ENCODE measurements around the gene UBE2G2.

UBE2G2 gene

DNA sequence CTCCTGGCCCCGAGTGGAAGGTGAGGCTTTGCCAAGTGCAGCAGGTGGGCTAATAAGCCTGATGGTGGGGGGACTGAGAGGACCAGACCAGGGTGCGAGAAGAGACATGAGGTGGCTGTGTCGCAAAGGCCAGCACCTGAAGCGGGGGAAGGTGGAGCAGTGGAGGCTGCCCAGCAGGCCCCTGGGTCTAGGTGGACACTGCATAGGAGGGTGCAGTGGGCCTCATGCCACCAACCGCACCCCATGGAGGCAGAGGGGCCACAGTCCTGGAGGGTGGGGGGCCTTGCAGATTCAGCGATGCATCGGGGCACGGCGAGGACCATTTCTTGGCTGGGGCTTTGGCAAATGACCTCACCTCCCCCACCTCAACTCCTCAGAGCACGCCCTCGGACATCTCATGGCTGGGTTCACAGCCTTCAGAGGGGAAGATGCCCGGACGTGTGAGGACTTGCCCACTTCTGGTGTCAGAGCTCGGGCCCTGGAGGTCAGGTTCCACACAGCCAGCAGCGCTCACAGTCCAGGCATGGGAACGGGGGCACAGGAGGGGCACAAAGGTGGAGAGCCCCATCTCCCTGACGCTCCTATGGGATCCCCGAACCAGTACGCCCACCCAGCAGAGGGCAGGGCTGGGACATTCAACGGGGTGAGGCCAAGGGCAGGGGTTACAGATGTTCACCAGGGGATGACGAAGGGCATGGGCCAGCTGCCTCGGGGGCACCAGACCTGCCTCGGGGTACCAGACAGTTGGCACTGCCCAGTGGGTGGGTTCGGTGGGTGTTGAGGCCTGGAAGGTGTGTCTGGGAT lies 35.4 kb downstream of the UBE2G2 start:
- DNase-seq (ENCODE audit: low read depth in 2 of 3, low spot score in 2 of 3), result no peak

DNA sequence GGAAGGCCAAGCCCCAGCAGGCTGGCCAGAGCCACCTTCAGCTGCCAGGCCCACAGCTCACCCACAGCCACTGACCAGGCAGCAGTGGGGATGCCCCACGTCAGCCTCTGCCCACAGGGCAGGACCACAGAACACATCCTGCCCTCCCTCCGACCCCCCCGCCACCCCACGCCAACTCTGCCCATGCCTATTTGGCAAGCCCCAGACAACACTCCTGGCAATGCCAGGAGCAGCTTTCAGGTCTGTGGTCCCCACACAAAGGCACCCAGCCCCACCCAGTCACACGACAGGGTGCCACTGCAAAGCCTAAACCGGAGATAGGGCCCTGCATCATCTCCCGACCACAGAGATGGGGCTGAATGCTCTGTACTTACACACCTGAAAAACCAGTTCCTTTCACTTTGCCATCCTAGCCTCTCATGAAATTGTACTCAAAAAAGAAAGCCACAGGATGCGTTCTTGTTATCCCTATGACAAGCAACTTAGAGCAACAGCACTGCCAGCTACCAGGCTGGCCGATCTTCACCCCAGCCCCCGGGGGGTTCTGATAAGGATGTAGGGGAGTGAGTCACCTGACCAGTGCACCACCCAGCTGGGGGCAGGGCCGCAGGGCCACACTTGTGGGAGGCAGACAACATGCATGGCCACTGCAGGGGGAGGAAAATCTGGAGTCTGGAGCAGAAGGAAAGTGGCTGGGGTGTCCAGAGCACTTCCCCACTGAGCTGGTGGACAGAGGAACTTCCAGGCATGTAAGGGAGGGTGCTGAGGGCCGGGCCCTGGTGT lies 36.2 kb downstream of the UBE2G2 start:
- no peak for DNase-seq (ENCODE audit: low read depth in 2 of 3, low spot score in 2 of 3)

DNA sequence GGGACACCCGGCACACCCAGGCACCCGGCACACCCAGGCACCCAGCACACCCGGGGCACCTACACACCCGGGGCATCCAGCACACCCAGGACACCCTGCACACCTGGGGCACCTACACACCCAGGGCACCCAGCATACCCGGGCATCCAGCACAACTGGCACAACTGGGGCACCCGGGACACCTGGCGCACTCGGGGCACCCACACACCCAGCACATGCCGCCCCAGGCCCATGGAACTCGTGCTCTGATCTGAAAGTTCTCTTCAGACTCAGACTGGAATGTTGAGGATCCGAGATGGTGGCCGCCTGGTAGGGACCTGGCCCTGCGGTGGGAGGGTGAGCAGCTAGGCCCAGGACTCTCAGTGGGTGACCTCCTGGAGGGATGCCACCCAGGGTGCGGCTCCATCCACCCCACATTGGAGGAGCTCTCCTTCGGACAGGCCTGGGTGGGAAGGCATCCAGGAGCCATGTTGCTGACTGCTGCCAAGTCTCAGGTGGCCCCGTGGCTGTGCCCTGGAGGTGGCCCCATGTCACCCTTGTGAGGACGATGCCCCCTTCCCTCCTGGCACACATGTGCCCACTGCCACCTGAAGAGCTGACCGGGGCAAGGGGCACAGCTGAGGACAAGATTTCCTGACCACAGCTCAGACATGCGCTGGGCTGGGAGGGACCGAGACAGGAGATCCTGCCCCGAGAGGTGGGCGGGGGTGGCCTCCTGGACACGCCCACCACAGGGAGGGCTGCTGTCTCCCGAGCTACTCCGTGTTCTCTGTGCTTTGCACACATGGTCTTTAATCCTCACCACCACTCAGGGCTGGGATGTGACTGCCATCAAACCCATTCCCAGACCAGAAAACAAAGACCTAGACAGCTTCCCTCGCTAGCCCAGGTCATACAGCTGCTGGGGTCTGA lies 37.0 kb downstream of the UBE2G2 start:
- no peak for DNase-seq (ENCODE audit: low read depth in 2 of 3, low spot score in 2 of 3)

DNA sequence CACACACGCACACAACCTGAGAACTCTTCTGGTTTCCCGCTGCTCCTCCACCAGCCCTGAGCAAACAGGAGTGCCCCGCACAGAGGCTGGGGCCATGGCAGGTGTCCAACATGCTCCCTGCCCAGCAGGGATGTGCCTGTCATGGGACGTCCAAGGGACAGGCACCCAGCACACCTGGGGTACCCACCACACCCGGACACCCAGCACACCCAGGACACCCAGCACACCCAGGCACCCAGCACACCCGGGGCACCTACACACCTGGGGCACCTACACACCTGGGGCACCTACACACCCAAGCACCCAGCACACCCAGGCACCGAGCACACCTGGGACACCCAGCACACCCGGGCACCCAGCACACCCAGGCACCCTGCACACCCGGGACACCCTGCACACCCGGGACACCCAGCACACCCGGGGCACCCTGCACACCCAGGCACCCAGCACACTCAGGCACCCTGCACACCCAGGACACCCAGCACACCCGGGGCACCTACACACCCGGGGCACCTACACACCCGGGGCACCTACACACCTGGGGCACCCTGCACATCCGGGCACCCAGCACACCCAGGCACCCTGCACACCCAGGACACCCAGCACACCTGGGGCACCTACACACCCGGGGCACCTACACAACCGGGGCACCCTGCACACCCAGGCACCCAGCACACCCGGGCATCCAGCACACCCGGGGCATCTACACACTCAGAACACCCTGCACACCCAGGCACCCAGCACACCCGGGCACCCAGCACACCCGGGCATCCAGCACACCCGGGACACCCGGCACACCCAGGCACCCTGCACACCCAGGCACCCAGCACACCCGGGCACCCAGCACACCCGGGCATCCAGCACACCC lies 37.9 kb downstream of the UBE2G2 start:
- DNase-seq (ENCODE audit: low read depth in 2 of 3, low spot score in 2 of 3), result no peak

DNA sequence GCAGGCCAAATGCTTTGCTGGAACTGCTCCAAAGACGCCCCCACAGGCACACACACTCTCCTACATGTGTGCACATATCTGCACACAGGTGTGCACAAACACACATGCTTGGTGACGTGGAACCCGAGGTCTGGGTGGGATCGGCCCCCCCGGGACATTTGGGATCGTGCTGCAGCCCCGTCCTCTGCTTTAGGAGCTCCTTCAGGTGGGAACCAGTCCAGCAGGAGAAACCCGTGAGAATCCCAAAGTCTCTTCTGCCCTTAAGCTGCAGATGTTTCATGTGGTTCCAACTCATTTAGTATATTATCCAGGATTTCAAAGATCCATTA lies 38.6 kb downstream of the UBE2G2 start:
- no peak for DNase-seq (ENCODE audit: low read depth in 2 of 3, low spot score in 2 of 3)

DNA sequence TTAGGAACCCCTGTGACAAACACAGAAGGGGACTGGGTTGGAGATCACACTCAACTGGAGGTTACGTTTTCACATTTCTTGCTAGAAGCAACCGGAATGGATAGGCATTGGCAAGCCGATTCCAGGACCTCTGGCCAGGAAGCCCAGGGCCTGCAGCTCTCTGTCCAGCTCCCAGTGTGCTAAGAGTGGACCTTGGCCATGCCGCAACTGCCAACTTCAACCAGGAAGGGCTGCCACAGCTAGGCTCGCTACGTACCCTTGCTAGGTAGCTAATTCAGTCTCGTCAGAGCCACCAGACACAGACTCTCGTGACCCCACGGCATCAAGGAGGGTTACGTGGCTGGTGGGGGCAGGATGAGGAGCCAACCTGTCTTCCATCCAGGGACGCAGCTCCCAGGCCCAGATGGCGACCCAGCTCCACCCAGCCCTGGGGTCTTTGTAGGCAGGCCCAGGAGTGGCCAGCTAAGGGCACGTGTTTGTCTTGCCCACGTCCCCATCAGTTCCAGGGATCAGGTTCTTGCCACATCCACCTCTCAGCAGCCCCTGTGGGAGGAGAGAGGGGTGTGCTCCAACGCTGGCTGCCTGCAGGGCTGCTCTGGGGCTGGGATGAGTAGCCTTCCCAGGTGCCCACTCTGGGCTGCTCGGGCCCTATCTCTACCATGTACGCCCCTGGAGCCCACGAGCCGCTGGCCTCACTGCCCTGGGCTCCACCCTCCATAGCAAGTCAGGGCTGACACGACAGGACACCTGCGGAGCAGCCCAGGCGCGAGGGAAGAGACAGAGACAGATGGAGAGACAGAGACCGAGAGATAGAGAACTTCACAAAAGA lies 39.2 kb downstream of the UBE2G2 start:
- DNase-seq (ENCODE audit: low read depth in 2 of 3, low spot score in 2 of 3), result no peak

DNA sequence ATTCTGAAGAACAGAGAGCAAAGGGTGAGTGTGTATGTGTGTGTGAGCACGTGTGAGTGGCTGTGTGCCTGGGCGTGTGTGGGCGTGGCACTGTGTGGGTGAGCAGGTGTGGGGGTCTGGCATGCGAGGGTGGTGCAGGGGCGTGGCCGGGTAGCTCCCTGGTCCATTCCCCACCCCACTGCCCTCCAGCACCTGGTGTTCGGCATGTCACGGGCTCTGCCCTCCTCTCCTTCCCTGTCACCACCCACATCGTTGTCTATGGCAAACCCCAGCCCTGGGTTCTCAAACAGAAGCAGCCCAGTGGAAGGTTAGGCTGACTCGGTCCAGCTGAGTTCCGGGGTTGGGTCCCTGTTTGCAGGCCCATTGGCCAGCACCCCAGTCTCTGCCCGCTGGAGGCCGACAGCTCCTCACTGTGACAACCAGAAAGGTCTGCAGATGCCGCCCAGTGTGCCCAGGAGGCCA lies 39.8 kb downstream of the UBE2G2 start:
- no peak for DNase-seq (ENCODE audit: low read depth in 2 of 3, low spot score in 2 of 3)

DNA sequence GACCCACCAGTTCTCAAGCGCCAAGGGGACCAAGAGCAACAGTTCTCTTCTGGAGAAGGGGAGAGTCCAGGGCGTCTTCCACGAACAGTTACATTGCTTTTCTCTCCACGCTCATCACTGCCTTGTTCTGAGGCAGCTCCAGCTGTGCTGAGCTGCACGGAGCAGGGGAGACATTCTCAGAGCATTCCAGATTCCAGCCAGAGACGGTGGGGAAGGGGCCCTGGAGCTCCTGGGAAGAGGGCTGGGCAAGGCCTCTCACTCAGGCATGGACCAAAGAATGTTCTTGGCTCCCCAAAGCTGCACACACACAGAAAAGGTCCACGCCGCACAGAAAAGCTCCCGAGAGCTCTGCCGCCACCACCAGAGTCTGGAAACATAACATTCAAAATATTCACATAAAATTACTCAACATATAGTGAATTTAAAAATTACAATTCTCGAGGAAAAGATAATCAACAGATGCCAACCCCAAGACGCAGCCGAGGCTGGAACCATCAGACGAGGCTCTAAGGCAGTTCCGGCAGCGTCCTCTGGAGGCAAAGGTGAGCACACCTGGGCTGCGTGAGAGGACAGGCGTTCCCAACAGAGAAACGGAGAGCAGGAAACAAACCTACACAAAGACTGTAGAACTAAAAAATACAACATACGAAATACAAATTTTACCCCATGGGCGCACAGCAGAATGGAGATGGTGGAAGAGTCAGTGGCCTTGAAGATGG lies 40.5 kb downstream of the UBE2G2 start:
- DNase-seq (ENCODE audit: low read depth in 2 of 3, low spot score in 2 of 3), result no peak

DNA sequence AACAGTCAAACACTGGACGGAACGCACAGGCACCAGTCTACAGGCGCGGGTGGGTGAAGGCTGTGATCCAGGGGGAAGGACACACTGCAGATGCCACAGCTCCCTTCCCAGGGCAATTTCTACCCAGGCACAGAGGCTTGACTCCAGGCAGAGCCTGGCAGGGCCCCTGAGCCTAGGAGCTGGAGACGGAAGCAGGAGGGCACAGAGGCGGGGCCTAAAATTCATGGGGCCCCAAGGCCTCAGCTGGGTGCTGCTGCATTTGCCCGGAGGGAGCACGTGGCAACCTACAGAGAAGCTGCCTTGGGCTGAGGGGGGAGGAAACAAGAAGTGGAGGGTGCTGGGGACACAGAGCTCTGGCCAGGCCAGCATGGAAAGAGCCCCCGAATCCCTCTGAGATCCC lies 41.2 kb downstream of the UBE2G2 start:
- DNase-seq (ENCODE audit: low read depth in 2 of 3, low spot score in 2 of 3), result no peak

DNA sequence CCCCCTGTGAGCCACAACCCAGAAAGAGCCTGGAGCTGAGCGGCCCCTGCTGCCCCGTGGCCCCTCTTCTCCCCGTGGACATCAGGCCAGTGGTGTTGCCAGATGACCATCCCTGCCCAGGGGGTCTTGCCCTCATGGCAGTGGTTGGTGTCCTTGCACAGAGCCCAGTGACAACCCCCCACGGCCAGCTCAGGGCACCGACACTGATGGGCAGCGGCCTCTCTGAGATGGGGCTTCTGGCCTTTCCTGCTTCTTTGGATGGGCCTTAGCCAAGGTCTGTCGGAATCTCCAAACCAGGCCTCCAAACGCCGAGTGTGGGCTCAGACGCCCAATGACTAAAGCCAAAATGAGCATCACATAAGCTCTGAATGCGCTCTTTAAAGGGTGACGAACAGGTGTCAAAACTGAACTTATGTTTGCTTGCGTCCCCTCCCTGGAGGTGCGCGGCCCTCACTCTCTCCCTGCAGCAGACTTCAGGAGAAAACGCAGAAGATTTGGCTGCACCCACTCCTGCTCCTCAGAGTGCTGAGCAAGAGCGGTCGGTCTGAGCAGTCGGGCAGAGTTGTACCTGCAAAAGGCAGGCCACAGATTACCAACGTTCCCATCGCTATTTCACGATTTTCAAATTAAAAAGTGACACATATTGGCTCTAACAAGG lies 41.9 kb downstream of the UBE2G2 start:
- no peak for DNase-seq (ENCODE audit: low read depth in 2 of 3, low spot score in 2 of 3)

DNA sequence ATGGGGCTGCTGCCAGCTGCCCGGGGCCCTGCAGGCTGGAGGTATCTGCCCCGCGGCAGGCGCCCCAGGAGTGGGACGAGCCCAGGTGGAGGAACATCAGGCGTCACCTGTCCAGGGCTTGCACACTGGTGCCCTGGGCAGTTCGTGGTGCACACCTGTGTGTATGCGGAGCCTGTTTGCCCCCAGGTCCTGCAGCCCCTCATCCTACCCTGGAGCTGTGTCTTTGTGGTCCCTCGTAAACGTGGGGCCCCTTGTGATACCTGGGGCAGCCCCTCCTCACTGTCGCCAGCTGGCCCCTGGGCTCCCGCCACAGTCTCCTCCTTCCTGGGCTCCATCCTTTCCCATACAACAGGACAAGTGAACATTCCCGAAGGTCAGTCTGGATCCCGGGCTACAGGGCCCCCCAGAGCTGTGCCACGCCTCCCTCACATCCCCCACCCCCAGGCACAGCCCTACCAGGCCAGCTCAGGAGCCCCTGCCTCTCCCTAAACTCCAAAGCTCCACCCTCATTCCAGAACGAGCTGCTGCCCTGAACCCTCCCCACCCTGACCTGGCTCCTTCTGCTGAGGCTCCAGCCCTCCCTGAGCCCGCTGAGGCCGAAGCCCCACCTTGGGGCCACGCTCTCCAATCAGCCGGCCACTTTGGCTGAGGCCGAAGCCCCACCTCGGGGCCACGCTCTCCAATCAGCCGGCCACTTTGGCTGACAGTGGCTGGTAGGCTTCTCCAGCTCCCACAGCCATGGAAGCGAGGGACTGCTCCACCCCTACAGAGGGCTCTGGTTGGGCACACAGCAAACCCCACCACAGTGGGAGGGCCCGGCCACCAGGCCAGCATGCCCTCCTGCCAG lies 42.6 kb downstream of the UBE2G2 start:
- DNase-seq (ENCODE audit: low read depth in 2 of 3, low spot score in 2 of 3), result no peak

DNA sequence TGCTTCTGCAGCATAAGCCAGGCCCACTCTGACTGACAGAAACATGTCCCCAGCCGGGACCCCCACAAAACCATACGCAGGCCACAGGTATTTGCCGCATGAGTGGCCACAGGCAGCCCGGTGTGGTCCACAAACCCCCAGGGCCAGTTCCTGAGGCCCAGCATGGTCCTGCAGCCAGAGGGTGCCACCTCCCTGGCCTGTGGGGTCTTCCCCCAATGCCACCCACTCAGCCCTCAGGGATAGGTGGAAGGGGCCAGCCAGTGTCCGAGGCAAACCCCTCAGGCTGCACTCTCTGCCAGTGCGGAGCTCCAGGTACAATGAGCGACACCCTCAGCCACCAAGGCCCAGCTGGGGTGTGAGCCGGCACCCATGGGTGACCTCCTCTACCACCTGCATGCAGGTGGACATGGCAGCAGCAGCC lies 43.5 kb downstream of the UBE2G2 start:
- no peak for DNase-seq (ENCODE audit: low read depth in 2 of 3, low spot score in 2 of 3)

DNA sequence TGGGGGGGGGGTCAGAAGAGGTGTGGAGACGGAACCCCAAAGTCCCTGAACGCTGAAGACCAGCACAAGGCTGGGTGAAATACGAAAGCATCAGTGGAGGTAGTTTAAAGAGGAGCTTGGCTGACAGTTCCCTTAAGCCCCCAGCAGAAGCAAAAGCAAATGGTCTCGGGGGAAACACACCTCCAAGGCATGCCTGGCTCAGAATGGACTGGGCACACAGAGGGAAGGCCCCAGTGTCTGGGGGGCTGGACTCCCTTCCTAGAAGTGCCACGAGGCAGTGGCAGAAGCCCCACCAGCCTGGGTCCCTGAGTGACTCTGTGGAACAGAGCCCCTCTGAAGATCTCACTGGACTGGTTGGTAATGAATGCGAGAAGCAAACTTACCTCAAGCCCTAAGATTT lies 43.9 kb downstream of the UBE2G2 start:
- no peak for DNase-seq (ENCODE audit: low read depth in 2 of 3, low spot score in 2 of 3)

DNA sequence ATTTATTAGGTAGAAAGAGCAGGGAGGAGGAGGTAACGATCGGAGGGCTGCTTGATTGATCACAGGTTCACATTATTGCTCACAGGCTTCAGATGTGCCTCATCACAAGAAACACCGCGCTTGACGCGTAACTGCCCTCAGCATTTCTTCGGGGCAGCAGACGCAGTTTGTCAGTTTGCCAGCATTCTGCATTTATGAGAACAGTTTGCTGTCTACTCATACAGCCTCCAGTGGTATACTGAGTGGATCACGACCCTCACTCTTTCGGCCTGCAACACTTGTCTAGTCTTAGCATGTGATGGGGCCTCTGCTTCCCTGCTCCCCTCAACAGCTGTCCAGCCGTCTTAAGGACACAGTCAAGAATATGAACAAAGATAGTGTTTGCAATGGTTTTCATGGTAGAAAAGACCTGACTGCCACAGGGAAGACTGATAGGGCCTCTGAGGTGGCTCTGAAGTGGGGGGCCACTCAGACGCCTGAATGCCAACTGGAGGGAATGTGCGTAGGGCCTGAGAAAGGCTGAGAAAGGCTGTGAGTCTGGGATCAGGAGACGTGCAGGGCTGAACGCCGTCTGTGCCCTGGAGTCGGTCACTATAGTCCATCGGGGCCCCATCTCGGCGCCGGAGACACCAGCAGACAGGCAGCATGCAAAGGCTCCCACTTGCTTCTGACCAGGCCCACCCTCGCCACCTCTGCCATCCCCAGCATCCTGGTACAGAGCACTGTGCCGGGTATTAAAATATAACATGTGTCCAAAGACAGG lies 45.0 kb downstream of the UBE2G2 start:
- DNase-seq (ENCODE audit: low read depth in 2 of 3, low spot score in 2 of 3), result no peak

DNA sequence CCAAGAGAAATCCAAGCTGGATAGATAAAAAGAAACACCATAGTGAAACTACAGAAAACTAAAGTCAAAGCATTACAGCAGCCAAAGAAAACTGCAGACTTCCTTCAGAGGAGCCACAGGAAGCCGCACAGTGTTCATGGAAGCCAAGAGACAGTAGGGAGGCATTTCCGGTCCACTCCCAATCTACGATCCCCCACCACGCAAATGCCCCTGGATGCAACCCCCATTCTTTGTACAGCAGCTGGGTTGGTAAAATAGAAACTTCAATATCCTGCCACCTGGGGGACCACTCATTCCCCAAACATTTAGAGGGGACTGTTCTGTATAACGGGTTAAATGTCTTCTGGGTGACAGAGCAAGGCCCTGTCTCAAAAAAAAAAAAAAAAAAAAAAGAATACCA lies 46.4 kb downstream of the UBE2G2 start:
- no peak for DNase-seq (ENCODE audit: low read depth in 2 of 3, low spot score in 2 of 3)

DNA sequence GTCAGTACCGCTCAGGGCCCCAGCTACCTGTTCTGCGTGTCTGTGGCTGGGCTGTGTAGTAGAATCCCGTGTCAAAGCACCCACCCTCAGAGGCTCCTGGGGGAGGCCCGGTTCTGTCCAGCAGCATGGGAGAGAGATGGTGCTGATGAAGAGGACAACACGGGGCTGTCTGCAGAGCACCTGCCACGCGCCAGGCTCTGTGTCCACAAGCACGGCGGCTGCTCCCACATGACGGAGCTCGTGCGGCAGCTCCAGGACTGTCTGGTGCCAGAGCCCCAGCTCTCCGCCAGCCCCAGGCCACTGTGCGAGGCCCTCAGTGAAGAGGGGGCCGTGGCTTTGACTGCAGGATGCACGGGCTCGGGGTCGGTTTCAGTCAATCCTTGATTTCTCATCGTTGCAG lies 48.3 kb downstream of the UBE2G2 start:
- DNase-seq (ENCODE audit: low read depth in 2 of 3, low spot score in 2 of 3), result no peak

DNA sequence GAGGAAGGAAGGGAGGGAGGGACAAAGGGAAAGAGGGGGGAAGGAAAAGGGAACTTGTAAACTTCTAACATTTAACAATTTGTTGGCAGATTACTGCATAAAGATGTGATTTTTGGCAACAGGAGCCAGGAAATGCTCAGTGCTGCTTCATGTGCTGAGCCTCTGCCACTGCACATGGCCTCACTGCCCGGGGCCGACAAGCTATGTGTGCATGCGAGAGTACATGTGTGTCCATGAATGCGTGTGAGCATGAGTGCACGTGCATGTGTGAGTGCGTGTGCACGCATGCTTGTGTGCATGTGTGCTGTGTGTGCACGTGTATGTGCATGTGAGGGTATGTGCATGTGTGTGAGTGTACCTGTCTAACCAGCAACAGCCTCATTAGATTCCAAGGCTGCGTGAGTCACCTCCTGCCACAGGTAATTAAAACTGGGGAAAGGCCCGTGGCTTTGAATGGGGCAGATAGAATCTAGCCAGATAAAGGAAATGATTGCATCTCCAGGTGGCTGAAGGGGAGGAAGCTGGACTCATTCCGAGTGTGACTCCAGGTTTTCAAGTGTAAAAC lies 48.9 kb downstream of the UBE2G2 start:
- no peak for DNase-seq (ENCODE audit: low read depth in 2 of 3, low spot score in 2 of 3)

Measured in activated CD8-positive, alpha-beta memory T cell treated with anti-CD3 and anti-CD28 coated beads for 48 hours (primary cell).